Ishikawa (cell line): ENCODE measurements around the gene KIRREL3.

Experiments
- CEBPB ChIP-seq: IDR thresholded peaks from 2 replicates; pipeline ENCODE4 v1.6.1; 2012
- CREB1 ChIP-seq: IDR thresholded peaks from 2 replicates; pipeline ENCODE4 v1.6.1; 2012; ENCODE audit warnings: low read depth
- NFIC ChIP-seq: IDR thresholded peaks from 2 replicates; pipeline ENCODE4 v1.6.1; 2012
- RAD21 ChIP-seq: IDR thresholded peaks from 2 replicates; pipeline ENCODE4 v1.6.1; 2012; ENCODE audit warnings: low read depth
- TAF1 ChIP-seq: IDR thresholded peaks from 2 replicates; pipeline ENCODE4 v1.6.1; 2012; ENCODE audit warnings: low read depth, mild to moderate bottlenecking
- TF ChIP-seq, protein P1 (sequence below): IDR thresholded peaks from 2 replicates; pipeline ENCODE4 v1.6.1; 2012

DNA sequence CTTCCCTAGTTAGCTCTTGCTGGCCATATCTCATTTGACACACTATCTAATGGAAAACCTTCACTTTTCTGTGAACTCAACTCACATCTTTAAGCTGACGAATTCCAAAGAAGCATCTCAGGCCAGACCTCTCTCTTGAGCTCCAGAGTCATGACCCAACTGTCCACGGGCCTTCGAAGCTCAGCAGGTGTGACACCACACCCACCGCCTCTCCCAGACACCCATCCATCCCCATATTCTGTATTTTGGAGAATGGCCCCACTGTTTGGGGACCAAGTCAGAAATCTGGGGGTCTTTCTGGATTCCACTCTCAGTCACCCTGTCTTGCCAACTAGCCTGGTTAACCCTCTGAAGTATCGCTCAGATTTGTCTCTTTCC is 519.3 kb downstream of the KIRREL3 start:
- TF ChIP-seq TAF1 = no peak
- no peak for TF ChIP-seq CEBPB
- TF ChIP-seq RAD21 = no peak
- no peak for TF ChIP-seq CREB1
- TF ChIP-seq, protein P1, sequence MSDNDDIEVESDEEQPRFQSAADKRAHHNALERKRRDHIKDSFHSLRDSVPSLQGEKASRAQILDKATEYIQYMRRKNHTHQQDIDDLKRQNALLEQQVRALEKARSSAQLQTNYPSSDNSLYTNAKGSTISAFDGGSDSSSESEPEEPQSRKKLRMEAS = no peak
- TF ChIP-seq NFIC = no peak
